Measurements from ENCODE around the gene IMMP2L.

- TF ChIP-seq CTCF (IDR thresholded peaks at IDR 0.05) (no peak), POLR2A (IDR thresholded peaks at IDR 0.05; ENCODE audit: low read depth) (no peak), EP300 (IDR thresholded peaks at IDR 0.05) (no peak), POLR2AphosphoS5 (IDR thresholded peaks at IDR 0.05) (no peak)
These were observed 454.3 kb downstream of the IMMP2L start for GRCh38 chr7:111108000-111108399.

Data from esophagus muscularis mucosa (tissue), 4 donors.